GM19240 (cell line): ENCODE results near the gene PLEKHH1.

ENCODE experiments used
- DNase-seq: peaks from one replicate; pipeline ENCODE4 v3.0.0; 2011; ENCODE audit warnings: low spot score; ENCODE audit not compliant: insufficient read length

The PLEKHH1 gene

GRCh38 chr14:67562025-67562775 lies 29.1 kb downstream of the PLEKHH1 start:
- DNase-seq: no peak

- no peak for DNase-seq
Measured at GRCh38 chr14:67562776-67563150, 29.7 kb downstream of the PLEKHH1 start.

GRCh38 chr14:67564236-67564635 lies 31.1 kb downstream of the PLEKHH1 start:
- no peak for DNase-seq

GRCh38 chr14:67566908-67567307 lies 33.8 kb downstream of the PLEKHH1 start:
- DNase-seq: no peak

GRCh38 chr14:67567654-67568053 lies 34.6 kb downstream of the PLEKHH1 start:
- no peak for DNase-seq

GRCh38 chr14:67569011-67569650 lies 36.0 kb downstream of the PLEKHH1 start:
- DNase-seq: no peak

- no peak for DNase-seq
Measured at GRCh38 chr14:67569651-67570290, 36.7 kb downstream of the PLEKHH1 start.

GRCh38 chr14:67570453-67570852 lies 37.4 kb downstream of the PLEKHH1 start:
- DNase-seq: no peak

- peak; percentile 55 for DNase-seq
Measured at GRCh38 chr14:67571275-67571990, 38.3 kb downstream of the PLEKHH1 start.

GRCh38 chr14:67571991-67572323 lies 38.9 kb downstream of the PLEKHH1 start:
- DNase-seq: no peak

GRCh38 chr14:67572608-67573007 lies 39.5 kb downstream of the PLEKHH1 start:
- DNase-seq: no peak

GRCh38 chr14:67573228-67574010 lies 40.3 kb downstream of the PLEKHH1 start:
- DNase-seq: no peak

- DNase-seq: no peak
Measured at GRCh38 chr14:67574156-67574555, 41.1 kb downstream of the PLEKHH1 start.

GRCh38 chr14:67574806-67575205 lies 41.7 kb downstream of the PLEKHH1 start:
- DNase-seq: no peak

GRCh38 chr14:67575684-67576083 lies 42.6 kb downstream of the PLEKHH1 start:
- DNase-seq: no peak

GRCh38 chr14:67576216-67576955 lies 43.3 kb downstream of the PLEKHH1 start:
- no peak for DNase-seq

- DNase-seq: no peak
Measured at GRCh38 chr14:67577181-67577808, 44.2 kb downstream of the PLEKHH1 start.

- no peak for DNase-seq
Measured at GRCh38 chr14:67577909-67578749, 45.0 kb downstream of the PLEKHH1 start.

- no peak for DNase-seq
Measured at GRCh38 chr14:67579040-67579439, 46.0 kb downstream of the PLEKHH1 start.
